NCI-H1417 (cell line): ENCODE data around the gene KRTAP5-9.
"Not testable (repeated sequence)": the region's sequence is repeated elsewhere in the genome, so short reads cannot be mapped to it uniquely, and the experiment has no call there.

Experiments
- DNase-seq, 3 experiments: peaks; one replicate each; lab custom pipeline; 2025; lab: John Stamatoyannopoulos, UW

KRTAP5-9 gene, protein sequence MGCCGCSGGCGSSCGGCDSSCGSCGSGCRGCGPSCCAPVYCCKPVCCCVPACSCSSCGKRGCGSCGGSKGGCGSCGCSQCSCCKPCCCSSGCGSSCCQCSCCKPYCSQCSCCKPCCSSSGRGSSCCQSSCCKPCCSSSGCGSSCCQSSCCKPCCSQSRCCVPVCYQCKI

DNA sequence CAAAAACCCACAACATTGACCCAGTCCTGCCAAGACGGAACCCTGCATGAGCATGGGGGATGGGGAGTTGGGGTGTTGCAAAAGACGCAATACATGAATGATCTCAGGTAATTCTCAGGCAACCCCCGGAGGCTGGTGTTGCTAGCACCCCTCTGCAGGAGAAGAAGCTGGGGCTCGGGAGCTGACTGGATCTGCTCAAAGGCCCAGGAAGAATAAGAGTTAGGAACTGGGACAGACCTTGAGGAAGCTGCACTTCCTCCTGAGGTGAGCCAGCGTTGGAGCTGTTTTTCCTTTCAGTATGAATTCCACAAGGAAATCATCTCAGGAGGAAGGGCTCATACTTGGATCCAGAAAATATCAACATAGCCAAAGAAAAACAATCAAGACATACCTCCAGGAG, at the start of gene KRTAP5-9:
TSS of gene KRTAP5-9 (plus strand) at position 301 of the 400 bp plus-strand sequence. CDS start 238 bp downstream, outside the sequence.
- no peak for DNase-seq

DNA sequence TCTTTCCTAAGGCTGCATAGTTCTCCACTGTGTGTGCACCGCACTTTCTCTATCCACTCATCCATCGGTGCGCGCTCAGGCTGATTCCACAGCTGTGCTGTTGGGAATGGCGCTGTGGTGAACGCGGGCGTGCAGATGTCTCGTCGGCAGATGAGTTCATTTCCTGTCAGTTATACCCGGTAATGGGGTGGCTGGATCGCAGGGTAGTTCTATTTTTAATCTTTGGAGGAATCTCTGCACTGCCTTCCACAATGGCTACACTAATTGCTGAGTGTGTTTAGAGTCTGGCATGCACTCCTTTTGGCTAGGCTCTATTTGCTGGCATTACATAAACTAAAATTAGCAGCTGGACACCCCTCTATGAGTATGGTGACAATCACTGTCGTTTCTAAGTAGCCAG, 49.1 kb upstream of the KRTAP5-9 start:
- no peak for DNase-seq

DNA sequence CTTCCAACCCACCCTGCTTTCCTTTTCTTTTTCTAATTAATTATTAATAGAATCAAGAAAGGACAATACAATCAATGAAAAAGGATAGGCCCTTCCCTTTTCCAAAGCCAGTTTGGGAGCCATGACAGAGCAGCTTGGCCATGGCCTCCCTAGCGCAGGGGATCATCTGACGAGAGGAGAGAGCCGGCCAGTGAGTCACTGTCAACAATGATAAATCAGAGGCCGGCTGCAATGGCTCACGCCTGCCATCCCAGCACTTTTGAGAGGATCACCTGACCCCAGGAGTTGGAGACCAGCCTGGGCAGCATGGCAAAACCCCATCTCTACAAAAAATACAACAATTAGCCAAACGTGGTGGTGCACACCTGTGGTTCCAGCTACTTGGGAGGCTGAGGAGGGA, 48.7 kb upstream of the KRTAP5-9 start:
- no peak for DNase-seq

DNA sequence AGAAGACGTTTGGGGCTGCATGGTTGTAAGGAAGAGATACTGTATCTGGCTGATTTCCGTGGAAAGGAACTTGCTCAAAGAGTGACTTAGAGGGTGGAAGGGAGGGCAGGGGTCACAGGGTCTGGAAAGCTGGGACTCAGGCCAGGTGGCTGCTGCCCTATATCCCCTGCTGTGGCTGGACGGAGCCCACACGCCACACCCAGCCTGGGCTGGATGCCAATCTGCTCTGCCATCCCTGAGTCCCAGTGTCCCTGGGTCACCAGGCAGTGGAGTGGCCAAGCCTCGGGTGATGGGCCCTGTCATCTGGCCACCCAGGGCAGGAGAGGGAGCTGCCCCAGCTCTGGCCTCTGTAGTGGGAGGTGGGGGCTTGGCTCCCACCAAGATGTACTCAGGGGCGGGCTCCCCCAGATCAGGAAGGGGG, 47.6 kb upstream of the KRTAP5-9 start:
- DNase-seq = no peak

DNA sequence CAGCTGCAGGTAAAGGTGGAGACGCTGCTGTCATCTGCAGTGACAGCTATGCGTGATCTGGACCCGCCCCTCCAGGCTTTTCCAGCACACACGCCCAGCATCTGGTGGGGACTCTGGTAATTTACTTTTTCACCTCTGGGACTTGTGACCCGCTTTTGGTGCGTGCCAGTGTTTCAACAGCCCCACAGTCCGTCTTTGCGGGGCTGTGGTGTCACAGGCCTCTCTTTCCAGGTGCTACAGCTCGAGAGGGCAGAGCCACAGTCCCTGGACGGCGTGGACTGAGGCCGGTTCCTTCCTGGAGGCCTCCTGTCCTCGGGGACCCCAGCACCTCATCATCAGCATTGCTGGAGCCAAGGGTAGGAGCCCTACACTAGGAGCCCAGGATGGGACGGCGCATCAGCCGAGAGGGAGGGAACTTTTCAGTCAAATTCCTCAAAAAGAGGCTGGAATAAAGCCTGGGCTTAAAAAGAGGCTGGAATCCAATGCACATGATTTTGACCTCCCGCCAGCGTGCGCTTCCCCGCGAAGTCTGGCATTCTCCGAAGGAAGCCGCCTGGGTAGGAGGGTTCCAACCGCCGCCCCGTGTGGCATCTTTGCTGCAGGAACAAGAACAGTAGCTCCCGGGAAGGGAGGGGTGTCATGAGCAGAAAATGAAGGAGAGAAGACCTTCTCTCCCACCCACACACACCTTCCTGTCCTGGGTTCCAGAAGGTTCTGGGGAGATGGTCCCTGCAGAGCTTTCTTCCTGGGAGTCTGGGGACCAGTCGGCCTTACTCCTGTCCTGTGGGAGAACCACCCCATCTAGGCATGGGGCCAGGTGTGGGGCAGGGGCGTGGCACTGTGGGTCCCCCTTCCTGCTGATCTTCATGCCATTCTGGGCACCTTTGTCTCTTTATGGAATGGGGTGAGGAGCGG, 46.9 kb upstream of the KRTAP5-9 start:
- DNase-seq = no peak

DNA sequence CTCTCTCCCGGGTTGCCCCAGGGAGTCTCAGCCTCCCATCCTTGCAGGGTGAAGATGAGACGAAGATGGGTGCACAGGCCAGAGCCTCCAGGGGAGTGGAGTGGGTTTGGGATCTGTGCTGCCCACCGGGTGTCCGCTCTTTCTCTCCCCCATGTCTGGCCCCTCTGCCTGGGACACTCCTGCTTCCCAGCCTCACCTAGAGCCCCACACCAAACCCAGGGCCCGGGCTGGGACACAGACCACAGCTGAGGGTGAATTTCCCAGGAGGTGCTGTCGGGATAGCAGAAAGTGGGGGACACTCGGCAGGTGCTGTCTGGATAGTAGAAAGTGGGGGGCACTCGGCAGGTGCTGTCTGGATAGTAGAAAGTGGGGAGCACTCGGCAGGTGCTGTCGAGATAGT, 46.2 kb upstream of the KRTAP5-9 start:
- no peak for DNase-seq

DNA sequence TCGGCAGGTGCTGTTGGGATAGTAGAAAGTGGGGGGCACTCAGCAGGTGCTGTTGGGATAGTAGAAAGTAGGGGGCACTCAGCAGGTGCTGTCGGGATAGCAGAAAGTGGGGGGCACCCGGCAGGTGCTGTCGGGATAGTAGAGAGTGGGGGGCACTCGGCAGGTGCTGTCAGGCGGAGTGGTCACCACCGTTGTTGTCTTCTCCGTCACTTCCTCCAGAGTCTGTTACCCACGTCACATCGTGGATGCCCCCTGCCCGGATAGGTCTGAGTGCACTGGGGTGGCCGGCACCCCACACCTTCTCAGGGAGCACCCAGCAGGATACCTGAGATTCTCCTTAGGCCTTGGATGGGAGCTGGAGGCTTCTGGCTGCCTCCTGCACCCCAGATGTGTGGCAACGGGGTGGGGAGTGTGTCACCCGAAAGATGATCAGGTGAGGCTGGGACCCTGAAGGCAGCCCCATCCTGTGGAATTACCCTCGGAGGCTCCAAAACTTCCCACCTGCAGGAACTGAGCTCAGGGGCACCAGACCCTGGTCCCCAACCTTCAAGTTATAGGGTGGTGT, 45.3 kb upstream of the KRTAP5-9 start:
- DNase-seq = no peak

DNA sequence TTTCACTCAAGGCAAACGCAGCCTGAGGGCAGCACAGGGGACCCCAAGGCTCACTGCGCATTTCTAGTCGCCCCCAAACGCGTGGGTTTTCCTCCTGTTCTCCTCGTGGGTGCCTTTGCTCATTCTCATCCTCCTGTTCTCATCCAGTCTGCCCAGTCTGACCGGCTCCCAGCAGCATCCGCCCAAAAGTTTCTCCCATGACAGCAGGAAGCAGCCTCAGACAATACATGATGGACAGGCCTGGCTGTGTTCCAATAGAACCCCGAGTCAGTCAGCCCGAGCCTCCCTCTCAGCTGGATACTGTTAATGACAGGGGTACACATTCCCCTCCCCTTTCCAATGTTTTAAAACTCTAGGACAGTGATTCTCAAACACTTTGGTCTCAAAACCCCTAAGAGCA, 43.7 kb upstream of the KRTAP5-9 start:
- peak in 2 of 3 experiments; percentile 70 to 89 for DNase-seq

DNA sequence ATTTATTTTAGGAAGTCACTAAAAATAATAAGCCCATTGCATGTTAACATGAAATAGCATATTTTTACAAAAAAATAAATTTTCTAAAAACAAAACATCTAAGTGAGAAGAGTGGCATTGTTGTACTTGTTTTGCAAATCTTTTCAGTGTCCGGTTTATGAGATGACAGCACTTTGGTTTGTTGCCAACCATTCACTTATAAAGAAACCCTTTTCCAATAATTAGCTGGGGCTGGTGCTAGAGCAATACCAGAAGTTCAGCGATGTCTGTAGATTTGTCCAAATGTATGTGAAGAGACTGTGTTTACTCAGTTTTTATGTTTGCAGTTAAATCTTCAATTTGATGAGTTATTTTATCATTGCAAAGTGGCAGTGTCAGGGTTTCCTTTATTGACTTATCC, 43.2 kb upstream of the KRTAP5-9 start:
- DNase-seq = peak in 2 of 3 experiments; percentile 26 to 67

DNA sequence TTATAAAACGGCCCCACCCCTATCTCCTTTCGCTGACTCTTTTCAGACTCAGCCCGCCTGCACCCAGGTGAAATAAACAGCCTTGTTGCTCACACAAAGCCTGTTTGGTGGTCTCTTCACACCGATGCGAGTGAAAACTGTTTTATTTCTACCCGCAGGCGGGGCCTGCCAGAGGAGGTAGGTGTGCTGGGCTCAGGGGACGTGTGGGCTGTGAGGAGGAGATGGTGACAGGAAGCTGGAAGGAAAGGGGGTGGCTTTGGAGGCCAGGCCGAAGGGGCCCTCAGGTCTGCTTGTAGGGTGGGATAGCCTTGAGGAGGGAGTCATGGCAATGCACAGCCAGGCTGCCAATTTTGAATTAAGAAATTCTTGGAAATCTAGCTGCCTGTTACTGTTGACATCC, 42.4 kb upstream of the KRTAP5-9 start:
- no peak for DNase-seq

DNA sequence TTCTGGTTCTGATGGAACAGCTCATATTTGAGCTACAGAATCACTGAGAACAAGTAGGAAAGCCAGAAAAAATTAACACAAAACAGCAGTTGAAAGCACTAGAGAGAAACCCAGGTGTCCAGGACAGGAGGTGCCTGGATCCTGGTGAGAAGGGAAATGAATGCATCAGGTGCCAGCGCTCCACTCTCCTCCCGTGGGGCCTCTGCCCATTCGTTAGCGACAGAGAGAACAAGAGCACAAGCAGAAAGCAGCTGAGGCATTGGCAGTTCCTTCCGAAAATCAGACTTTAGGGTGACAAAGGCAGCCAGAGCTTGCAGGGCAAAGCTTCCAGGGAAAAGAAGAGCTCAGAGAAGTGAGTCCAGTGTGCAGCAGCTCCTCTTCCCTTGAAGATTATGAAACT, 41.1 kb upstream of the KRTAP5-9 start:
- DNase-seq = no peak

DNA sequence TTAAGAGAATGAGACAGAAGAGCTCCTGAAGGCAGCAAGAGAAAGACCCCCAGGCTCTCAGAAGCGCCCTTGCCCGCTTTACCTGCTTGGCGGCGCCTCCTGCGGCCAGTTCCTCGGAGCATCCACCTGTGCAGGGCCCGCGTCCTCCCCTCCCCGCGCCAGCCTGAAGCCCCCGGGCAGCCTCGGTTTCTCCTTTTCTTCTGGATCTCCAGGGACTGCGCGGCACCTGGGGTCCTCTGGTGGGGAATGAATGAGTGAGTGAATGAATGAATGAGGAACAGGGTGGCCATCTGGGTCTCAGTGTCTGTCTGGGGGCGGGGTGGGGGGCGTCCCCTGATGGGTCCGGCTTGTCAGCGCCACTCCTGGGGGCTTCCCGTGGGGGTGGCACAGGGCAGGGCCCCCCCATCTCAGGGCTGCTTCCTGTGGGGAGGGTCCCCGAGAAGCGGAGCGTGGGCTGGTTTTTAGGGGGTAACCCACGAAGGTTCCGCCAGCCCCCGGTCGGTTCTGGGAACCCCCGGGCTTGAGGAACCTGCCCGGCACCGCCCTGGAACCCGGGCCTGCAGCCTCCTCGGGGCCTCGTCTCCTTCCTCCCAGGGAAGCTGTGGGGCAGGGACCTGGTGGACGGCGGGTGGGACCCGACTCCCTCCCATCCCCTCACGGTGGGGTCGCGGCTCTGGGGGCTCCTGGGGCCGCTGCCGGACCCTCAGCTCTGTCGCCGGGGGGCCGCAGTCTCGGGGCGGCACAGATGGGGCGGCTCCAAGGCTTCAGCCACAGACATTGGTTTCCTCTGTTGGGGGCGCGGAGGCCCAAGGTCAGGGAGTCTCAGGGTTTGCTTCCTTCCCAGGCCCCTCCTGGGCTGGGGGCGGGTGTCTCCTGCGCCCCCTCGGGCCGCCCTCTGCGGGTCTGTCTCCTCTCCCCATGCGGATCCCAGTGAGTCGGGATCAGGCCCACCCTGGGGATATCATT, 29.4 kb upstream of the KRTAP5-9 start:
- no peak for DNase-seq

DNA sequence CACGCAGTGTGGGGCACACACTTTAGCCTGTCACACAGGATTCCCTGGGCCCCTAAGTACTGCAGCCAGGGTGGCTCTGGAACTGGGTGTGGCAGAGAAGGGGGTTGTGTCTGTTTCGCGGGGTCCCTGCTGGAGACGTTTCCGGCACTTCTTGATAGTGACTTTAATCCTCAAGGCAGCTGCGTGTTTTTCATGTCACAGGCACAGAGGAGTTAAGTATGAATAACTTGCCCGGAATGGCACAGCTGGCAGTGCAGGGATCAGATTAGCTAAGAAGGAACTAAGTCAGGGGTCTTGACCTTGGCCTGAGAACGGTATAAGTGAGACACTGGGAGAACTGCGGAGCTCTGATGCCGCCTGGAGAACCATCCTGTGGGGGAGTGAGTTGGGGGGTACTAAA, 28.7 kb upstream of the KRTAP5-9 start:
- no peak for DNase-seq

DNA sequence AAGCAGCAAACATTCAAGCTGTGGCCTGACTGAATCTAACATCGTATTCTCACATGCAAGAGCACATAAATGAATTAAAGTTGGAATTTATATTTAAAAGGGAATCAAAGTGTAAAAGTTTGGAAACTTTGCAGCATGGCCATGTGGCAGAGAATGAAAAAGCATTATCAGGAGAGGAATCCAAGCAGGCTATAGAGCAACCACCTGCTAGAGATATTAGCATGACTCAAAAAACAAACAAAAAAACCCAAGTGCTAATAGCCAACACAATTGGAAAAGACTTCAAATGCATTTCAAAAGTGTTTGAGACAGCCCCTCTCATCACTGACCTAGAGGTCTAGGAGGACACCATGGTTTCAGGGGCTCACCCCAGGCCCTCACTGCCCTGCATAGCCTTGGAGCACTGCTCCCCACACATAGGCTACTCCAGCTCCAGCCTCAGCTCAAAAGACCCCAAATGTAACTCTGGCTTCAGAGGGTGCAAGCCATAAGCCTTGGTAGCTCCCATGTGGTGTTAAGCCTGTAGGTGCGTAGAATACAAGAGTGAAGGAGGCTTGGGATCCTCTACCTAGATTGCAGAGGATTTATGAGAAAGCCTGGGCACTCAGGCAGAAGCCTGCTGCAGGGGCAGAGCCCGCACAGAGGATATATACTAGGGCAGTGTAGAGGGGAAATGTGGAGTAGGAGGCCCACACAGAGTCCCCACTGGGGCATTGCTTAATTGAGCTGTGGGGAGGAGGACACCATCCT, 22.9 kb upstream of the KRTAP5-9 start:
- DNase-seq = no peak

DNA sequence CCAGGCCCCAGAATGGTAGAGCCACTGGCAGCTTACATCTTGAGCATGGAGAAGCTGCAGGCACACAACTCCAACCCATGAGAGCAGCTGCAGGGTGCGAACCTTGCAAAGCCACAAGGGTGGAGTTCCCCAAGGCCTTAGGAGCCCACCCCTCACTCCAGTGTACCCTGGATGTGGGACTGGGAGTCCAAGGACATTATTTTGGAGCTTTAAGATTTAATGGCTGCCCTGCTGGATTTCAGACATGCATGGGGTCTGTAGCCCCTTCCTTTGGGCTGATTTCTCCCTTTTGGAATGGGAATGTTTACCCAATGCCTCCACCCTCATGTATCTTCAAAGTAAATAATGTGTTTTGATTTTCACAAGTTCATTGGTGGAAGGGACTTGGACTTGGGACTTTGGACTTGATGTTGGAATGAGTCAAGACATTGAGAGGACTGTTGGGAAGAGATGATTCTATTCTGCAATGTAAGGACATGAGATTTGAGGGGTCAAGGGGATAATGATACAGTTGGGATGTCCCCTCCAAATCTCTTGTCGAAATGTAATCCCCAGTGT, 22.2 kb upstream of the KRTAP5-9 start:
- no peak for DNase-seq

DNA sequence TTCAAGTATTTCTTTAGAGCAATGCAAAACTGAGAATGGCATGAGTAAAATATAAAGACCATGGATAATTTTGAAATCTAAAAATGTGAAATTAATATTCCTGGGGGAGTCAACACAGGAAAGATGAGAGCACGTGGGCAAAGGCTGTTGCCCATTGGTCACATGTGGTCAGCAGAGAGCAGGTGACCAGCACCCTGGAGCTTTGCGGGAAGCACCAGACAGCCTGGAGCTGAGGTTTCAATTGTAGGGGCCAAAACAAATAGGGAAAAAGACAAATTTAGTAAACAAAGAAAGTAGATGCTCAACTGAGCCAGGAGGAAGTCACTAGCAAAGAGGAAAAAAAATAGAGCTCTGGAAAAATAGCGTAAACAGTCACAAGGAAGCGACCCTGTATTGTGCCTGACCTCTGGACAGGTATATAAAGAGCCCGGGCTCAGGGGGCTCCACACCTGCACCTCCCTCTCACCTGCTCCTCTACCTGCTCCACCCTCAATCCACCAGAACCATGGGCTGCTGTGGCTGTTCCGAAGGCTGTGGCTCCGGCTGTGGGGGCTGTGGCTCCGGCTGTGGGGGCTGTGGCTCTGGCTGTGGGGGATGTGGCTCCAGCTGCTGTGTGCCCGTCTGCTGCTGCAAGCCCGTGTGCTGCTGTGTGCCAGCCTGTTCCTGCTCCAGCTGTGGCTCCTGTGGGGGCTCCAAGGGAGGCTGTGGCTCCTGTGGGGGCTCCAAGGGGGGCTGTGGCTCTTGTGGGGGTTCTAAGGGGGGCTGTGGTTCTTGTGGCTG, 21.2 kb upstream of the KRTAP5-9 start, which contains the start of gene KRTAP5-7:
TSS of gene KRTAP5-7 (plus strand) at position 472 of the 780 bp plus-strand sequence. CDS start at position 506, 34 bp downstream.
- not testable (repeated sequence) for DNase-seq

DNA sequence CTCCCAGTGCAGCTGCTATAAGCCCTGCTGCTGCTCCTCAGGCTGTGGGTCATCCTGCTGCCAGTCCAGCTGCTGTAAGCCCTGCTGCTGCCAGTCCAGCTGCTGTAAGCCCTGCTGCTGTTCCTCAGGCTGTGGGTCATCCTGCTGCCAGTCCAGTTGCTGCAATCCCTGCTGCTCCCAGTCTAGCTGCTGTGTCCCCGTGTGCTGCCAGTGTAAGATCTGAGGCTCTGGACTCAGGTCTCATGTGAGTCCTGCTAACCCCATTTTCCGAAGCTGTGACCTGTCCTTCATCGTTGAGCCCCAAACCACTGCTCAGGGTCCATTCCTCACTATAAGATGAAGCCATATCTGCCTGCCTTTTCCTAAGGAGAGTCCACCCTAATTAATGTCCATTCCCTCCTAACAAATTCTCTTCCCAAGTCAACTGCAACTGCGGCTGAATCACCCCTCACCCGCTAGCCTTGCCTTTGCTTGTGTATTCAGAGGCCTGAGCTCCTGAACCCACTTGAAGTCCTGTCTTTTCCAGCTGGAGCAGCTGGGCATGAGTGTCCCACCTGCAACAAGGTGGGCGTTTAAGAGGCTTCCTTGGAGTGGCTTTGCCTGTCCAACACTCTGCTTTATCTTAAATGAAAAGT, 20.5 kb upstream of the KRTAP5-9 start:
- DNase-seq = no peak

DNA sequence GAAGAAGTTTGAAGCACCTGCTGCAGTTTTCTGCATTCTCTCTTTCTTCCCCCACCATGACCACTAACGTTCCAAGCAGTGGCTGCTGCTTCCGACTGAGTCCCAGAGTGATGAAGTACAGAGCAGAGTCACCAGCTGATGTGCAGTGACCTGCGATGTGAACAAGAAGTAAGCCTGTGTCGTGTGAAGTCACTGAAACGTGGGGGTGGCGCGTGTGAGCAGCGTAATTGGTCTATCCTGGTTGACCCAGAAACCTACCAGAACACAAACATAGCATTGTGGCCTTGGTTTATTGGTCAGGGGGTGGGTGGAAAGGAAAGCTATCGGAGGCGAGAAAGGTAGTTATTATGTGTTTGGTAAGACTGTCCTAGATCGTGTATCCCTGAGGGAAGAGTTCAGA, 17.6 kb upstream of the KRTAP5-9 start:
- DNase-seq = no peak

DNA sequence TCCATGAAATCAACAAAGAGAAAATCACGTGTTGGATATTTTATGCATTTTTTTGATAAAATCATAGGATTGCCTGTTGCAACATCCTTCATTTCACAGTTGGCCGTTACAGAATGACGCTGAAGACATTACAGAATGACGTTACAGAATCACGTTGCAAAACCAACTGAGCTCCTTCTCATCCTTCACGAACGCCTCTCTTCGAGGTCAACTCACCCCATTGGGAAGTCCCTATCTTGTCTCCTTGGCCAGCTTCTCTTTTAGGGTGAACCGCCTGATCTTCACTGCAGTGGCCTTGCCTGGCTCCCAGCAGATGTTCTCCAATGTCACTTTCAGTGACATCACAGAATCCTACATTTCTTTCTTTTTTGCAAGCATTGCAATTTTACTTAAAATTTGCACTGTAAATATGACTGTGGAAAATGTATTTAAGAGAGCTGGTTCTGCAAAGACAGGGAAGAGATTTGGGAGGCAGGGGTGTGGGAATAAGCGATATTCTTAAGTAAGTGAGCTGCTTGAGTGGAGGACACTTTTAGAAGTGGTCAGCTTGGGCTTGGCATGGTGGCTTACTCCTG, 16.1 kb upstream of the KRTAP5-9 start:
- DNase-seq = no peak
